NOMO-1 (cell line): ENCODE data around the gene ATRNL1.

Experiments
- DNase-seq, 2 experiments: peaks; one replicate each; lab custom pipeline; 2025; ENCODE audit not compliant: unreplicated experiment in 2 of 2; lab: John Stamatoyannopoulos, UW

Gene ATRNL1

DNA sequence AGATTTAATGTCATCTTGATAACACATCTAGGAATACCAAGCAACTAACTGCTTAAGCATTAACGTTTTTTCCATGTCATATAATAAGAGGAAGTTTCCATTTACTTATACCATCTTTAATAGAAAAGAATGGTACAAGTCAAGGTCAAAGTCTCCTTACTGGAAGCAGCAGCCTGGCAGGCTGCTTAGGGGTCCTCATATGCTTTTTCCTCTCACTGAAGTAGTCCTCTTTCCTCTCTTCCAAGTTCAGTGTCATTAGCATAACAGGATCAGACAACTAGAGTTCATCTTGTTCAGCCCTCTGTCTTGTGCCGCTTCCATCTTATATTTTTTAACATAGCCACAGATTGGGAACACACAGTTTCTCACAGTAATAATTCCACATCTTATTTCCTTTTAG, 774.1 kb downstream of the ATRNL1 start:
- DNase-seq, result no peak

DNA sequence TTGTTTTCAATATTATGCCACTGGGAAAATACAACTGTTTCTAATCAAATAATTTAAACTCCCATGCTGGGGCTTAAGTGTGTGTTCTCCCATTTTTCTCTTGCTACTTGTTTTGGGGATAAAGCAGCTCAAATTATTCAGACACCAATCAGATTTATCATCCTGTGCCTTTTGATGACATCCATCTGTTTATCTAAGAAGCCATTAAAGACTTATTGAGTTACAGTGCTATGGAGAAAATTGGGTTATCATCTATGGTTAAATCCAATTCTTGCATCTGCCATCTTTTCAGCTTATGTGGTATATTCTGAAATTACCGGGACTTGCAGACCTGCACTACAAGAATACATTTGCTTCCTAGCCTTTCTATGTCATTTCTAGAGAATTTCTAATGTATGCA, 778.7 kb downstream of the ATRNL1 start:
- no peak for DNase-seq

DNA sequence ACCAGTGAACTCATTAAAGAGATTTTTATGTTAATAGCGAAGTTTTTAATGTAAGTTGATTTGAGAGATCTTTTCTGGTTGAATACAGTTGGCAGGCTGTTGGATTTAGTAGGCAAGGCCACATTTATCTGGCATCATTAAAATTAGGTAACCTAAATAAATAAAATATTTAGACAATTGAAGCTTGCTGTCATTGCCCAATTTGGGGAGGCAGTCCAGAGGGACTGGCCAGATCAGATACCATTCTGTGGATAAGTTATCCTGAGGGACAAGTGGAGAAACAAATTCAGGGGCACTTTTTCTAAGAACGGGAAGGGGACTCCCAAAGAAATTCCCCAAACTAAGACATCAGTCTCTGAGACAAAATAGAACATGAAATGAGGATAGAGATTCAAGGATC, 782.0 kb downstream of the ATRNL1 start:
- DNase-seq, result no peak

DNA sequence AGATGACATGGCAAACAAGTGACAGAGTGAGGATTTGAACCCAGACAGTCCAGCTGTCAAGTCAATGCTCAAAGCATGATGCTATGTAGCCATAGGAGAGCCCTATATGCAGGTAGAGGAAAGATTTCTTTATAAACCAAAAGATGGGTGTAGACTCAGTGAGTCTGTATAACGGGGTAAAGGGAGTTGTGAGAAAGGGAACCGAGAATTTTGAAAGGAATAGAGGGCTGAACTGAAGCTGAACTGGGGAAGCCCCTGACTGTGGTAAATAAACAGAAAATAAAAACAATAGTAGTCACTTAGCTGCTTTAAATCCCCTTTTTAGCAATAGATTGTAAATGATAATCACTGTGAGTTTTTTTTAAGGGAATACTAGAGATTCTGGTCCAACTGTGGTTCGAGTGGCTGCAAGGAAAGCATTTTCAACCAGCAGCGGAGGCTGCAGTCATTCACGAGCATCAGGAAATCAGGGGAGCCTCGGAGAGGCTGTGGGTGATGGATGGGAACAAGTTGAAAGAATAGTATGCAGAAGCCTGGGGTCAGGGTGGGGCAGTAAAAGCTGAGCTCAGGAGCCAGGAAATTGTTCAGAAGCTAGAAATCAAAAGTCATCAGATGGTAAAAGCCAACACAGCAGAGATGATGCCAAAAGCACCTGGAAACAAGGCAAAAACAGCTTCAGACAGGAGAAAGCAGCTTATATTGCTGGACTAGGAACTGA, 786.4 kb downstream of the ATRNL1 start:
- DNase-seq, result no peak

DNA sequence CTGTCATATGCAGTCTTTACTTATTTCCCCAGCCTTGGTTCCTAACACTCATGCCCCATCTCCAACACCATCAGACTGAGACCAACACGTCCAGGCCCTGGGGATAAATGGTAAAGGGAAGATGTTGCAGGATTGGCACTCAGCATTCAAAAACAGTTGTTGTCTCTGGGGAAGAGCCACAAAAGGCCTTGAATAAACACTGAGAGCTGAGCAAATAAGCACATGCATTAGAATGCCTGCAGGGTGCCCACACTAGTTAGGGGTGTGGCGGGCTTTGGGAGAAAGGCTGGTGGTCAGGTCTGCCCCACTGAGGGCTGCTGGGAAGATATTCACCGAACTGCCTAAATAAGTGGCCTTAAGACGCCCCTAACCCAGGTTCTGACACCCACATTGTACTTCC, 788.9 kb downstream of the ATRNL1 start:
- DNase-seq, result no peak

DNA sequence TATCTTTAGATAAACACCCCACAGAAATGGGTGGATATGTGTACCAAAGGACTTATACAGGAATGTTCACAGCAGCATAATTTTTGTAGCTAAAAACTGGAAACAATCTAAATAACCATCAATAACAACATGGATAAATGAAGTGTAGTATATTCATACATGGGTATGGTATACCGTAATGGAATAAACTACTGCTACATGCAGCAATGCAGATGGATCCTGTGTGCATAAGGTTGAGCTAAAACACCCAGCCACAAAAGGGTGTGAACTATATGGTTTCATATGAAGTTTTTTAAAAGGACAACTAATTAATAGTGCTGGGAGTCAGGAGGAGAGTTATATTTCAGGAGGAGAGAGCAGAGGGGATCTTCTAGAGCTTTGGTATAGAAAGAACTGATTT, 790.2 kb downstream of the ATRNL1 start:
- DNase-seq, result no peak

DNA sequence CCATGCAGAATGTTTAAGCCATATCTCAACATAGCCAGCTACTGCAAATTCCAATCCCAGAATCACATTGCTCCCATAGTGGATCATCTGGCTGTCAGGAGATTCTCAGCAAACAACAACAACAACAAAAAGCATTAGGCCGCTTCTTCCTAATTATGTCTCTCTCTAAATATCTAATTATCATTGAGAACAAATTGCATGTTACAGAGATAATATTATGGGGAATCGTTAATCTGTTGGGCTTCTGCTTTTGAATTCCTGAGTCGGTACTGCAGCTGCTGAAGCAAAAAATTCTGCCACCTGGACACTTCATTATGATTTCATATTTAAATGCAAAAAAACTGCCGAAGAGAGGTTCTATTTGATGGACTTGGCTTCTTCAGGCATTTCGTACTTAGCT, 791.2 kb downstream of the ATRNL1 start:
- no peak for DNase-seq

DNA sequence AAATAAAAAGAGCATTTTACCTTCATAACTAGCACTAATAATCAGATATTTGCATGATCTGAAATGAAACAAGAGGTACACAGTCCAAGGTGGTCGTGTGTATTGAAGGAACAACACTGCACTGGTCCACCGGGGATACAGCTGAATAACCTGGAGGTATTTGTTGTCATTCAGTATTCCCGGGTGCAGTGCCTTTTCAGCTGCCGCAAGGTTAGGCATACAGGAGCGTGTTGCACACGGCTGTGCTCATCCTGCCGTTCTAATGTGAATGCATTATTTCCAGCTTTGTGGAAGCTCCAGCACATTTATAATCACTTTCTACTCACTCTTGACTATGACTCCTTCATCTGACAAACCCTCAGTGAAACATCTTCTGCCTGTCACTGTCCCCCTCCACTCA, 802.0 kb downstream of the ATRNL1 start:
- DNase-seq, result no peak

DNA sequence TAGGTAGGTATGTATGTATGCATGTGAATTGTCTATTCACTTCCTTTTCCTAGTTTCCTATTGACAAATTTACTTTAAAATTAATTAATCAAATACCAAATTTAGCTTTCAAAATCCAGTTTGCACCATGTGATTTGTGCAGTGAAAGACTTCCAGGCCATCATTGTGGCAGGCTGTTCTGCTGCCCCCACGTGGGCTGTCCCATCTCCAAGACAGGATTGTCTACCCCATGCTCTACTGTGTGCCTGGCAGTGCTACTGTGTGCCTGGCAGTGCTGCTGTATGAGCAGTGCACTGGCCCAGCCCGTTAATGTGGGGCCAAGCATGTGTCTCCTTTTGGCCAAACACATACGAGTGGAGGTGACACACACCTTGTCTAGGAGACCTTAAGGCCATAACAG, 805.1 kb downstream of the ATRNL1 start:
- no peak for DNase-seq

DNA sequence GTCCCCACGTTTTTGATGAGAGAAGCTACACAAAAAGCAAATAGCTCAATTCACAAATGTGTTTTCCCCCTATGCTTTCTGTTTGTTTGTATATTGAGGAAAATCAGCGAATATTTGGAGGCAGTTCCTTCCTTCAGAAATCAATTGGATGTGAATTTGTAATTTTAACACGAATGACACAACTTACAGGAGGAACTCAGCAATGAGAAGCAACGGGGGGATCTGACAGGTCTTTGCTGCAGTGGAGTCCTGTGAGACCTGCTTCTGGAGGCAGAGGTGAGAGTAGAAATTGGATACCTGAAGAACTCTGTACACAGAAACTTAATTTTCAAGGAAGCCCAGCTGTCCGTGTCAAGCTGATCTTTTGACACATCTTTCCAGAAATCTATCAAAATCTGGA, 809.4 kb downstream of the ATRNL1 start:
- no peak for DNase-seq

DNA sequence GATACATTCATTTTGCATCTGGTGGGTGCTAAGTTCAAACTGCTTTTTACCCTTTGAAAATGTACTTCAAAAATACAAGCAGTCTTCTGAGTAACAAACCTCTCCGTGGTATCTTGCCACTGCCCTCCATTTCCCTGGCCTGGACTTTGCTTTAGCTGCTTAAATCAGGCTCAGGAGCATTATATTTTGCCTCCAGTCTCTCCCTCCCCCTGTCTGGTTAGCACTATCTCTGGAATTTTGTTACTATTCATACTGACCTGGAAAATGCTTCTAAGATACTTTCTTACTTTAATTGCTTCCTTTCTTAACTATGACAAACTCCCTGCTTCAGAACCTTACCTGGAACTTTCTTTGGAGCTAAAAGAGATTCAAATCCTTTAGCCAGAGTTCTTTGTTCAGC, 810.0 kb downstream of the ATRNL1 start:
- DNase-seq, result no peak

DNA sequence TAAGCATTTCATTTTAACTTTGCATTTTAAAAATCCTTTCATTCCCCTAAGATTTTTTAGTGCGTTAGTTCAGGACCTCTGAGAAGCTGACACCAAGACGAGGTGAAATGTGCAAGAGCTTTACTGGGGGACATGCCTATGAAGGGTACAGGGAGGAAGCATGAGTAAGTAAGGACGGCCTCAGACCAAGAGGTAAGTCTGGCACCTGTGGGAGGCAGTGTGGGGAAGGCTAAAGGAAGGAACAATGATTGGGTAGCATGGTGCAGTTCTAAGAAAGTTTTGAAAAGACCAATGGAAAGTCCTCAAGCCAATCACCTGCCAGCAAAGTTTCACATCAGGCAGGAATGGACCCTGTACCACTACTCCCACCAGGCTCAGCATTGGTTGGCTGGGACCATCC, 810.7 kb downstream of the ATRNL1 start:
- DNase-seq, result no peak

DNA sequence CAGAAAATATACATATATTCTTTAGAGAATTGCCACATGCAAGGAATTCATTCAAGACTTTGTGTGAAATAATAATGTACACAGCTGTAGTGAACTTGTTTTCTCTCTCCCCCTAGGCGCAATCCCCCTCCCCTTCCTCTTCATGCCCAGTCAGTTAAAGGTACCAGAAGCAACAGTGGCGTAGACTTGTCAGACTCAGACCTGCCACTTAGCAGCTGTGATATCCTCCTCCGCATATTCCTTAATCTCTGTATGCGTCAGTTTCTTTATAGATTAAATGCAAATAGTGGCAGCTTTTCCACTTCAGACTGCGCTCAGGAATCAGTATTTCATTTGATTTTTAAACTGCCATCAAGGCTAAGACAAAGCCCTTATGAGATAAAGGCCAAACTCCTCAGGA, 815.9 kb downstream of the ATRNL1 start:
- DNase-seq, result no peak

DNA sequence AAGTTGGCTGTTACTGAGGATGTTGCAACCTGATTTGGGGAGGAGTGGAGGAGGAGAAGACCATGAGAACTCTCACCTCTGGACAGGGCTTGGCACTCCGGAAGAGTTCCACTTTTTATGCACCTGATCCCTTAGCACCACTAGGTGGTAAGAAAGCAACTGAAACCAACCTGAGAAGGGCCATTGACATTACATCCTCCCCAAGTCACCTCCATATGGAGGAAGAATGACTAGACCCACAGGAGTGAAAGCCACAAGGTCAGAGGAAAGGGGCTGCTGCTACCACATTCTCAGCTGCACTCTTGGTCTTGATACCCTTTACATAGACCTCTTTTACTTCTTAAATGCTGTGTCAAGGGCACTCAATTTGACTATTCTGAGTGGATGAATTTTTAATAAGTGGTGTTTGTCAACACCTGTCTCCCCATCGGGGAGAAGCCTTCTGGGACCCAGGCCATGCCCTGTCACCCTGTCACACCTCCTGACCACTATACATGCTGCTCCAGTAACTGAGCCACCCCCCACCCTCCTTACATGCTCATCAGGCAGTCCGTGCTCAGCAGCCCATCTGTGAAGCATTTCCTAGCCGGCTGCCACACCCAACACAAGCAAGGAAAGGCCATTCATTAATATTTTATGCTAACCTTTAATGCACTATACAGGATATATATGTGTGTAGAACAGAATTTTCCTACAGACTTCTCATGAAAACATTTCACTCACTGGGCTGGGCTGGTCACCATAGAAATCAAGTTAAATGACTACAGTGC, 817.0 kb downstream of the ATRNL1 start:
- no peak for DNase-seq

DNA sequence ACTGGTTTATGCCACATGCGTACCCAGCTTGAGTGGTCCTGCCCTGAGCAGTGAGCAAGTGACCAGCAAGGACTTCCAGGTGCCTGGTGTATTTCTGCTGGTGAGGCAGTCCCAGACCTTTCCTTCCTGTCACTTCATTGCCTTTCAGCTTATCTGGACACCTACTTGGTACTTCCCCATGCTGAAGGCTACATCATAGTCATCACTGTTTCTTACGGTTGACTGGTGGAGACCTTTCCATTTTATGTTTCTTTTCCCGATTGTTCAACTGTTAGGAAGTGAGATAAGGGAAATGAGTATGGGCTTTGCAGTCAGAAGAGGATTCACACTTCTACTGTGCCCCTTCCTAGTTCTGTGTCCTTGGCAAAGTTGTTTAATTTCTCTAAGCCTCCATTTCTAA, 821.3 kb downstream of the ATRNL1 start:
- no peak for DNase-seq

DNA sequence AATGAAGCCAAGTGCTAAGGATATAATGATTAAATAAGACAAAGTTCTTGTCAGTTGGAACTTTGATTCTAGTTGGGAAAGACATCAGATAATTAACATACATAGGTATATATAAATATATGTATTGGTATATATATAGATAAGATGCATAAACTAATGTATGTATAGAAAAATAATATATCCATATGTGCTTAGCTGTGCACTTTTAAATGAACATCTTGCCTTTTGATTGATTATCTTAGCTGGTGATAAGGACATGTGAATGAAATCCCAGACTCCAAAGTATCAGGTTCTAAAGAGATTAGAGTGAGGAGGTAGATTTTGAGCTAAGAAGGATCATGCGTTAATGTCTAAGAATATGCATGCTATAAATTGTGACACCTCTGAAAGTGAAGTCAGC, 822.3 kb downstream of the ATRNL1 start:
- no peak for DNase-seq

DNA sequence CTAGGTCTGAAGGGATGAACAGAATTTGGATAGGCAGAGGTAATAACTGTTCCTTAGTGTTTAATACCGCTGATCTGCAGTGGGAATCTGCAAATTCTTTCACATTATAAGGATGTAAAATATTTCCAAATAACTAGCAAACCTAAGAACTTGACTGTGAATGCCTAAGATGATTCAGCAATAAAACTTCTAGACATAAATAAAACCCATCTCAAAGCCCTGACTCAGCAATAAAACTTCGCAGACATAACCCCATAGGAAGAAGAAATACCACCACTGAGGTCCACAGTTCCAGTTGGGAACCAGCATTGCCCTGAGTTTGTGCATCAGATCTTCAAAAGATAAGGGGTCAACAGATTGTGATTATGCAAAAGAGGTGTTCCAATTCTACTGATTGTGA, 825.6 kb downstream of the ATRNL1 start:
- DNase-seq, result no peak

DNA sequence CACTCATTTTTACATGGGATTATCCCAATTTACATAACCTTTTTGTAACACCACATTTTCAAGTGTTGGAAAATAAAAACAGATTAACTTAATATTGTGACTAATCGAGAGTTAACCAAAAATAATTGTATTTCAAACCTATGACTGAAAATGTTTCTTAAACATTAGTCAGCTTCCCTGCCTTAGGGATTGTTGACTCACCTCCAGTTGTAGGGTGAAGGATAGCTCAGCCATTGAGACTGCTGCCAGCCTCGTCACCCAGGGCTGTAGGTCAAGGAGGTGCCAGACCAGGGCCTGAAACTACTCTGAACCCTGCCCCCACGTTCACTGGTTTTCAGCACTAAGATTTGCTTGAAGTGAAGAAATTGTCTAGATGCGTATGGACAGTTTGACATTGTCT, 828.6 kb downstream of the ATRNL1 start:
- no peak for DNase-seq

DNA sequence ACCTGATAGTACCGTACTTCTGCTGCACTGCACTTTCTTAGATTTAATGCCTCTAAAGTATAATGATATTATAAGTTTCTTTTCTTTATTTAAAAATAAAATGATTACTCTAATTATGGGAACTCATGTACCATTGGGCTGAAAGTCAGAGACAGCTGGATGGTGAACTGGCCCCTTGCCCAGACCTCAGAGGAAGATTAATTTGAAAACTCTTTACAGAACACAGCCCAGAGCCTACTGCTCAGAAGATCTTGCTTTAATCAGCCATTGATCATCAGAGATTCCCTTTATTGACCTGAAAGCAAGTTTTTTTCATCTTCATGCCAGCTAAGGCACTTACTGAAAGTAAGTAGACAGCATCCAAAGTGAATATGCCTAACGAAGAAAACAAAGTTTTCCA, 838.1 kb downstream of the ATRNL1 start:
- no peak for DNase-seq

DNA sequence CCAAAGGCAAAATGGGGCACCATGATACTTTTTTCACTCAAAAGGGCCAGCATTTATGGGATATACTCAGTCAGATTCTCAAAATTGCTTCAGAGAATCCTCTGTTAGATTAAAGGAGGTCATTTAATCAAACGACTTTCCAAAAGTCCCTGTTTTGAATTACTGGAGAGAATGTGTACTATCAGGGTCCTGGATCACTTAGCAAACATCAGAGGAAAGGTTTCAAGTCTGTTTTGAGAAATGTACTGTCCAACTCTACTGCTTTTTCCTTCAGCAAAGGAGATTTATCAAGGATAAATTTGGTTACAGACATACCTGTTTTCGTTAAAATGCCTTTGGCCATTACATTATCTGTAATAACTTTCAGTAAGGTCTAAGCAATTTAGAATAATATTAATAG, 838.9 kb downstream of the ATRNL1 start:
- DNase-seq, result no peak

DNA sequence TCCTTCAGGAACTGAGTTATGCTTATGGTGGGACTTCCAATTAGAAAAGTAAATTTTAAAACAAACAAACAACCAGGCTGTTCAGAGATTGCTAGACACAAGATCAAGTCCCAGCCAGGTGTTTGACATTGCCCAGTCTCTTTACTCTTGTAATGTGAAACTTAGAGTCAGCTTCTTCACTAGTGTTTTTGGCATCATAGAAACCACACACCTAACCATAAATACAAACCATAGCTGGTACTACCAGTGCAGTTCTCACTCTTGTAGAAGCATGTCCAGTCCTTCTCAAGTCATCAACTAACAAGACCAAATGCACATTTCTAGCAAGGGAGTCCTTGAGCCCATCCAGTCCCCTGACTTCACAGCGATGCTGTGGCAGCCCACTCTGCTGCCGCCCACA, 839.9 kb downstream of the ATRNL1 start:
- no peak for DNase-seq

DNA sequence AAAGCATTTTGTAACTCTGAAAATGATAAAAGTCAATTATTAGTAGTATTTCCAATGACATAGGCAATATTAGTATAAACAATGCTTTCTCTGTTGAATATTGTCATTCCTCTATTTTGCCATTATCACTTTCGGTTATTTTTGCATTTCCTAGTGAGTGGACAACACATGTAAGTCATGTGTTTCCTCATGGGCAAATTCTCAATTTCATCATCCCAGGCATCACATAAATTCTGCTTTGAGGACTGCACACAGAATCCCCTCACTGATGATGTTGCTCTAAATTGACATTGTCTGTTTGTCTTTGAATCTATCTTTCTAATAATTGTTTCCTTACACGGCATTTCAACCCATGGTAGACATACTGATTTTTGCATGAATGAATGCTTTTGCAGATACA, 842.6 kb downstream of the ATRNL1 start:
- DNase-seq, result no peak
